Vagina (tissue), 2 donors: ENCODE measurements around the gene NPTX1. TPM values are rescaled to one million over a fixed set of nuclear protein-coding genes. Genes with fewer than 3 reads are reported as not detected.

Experiments
- DNase-seq, 2 donors: peaks; one replicate each; pipeline ENCODE4 v3.0.0-alpha.2; 2017; ENCODE audit errors: extremely low spot score in 2 of 2
- H3K27ac ChIP-seq: fragments of 200-600 bp; sonication (generic); one replicate; pipeline ENCODE4 v1.5.1; 2019
- H3K27me3 ChIP-seq: fragments of 200-600 bp; sonication (generic); one replicate; pipeline ENCODE4 v1.5.1; 2019
- H3K36me3 ChIP-seq, 2 donors: fragments of 200-600 bp; sonication (generic); one replicate each; pipeline ENCODE4 v1.5.1; 2017 to 2019
- H3K4me1 ChIP-seq: fragments of 200-600 bp; sonication (generic); one replicate; pipeline ENCODE4 v1.5.1; 2019
- H3K4me3 ChIP-seq, 2 donors: fragments of 200-600 bp; sonication (generic); 1 replicate in 1 of 2; 2 replicates in 1 of 2; pipeline ENCODE4 v1.5.1; 2016 to 2019
- H3K9me3 ChIP-seq: fragments of 200-600 bp; sonication (generic); one replicate; pipeline ENCODE4 v1.5.1; 2019
- POLR2A ChIP-seq, 2 donors: fragments of 450-650 bp; IDR thresholded peaks; one replicate each; pipeline ENCODE4 v1.6.1; 2017; ENCODE audit warnings: antibody characterized with exemption in 2 of 2, mild to moderate bottlenecking in 2 of 2, moderate library complexity in 2 of 2
- POLR2AphosphoS5 ChIP-seq, 2 donors: sonication (generic); formaldehyde crosslinking; IDR thresholded peaks; one replicate each; pipeline ENCODE4 v1.9.0; 2017; ENCODE audit warnings: antibody characterized with exemption in 2 of 2, mild to moderate bottlenecking in 2 of 2, low read depth in 1 of 2; ENCODE audit not compliant: insufficient read depth in 1 of 2
- intact Hi-C: fragments of 100-400 bp; cut with DNase I; formaldehyde crosslinking; loops from one replicate; pipeline ENCODE4 v1.15.1; 2023
- total RNA-seq: library from RNA; depleted of rRNA; stranded (reverse); fragments of >200 nt; gene quantifications from one replicate; pipeline ENCODE4 v1.2.3, GENCODE V29; 2016
- TF ChIP-seq, protein P1 (sequence below), 3 experiments: fragments of 450-650 bp in 2 of 3; fragments of 200-600 bp in 1 of 3; sonication (generic) in 1 of 3; IDR thresholded peaks; one replicate each; pipeline ENCODE4 v1.5.1; 2017 to 2019; ENCODE audit warnings: antibody characterized with exemption in 3 of 3, mild to moderate bottlenecking in 2 of 3, moderate library complexity in 2 of 3

Gene NPTX1
- total RNA-seq, 1 donor from 2014 or later = 0.49 TPM

GRCh38 chr17:80458016-80458415 lies 18.4 kb downstream of the NPTX1 start:
- Histone ChIP-seq H3K27ac (no peak overlapping the region), H3K27me3 (no peaks in the 10 kb centered on the region), H3K4me3 (no peak overlapping the region), H3K9me3 (no peaks in the 10 kb centered on the region), H3K36me3 (no peaks in the 10 kb centered on the region), H3K4me1 (peaks cover 35% of the 10 kb centered on the region)
- intact Hi-C loops = loop anchor here (10.0 kb wide), 1 partner anchor 407 kb away; no protein-coding TSS in a partner anchor
- no peak for DNase-seq
- TF ChIP-seq POLR2AphosphoS5 (IDR thresholded peaks at IDR 0.05; ENCODE audit: insufficient read depth in 1 of 2, low read depth in 1 of 2) = no peak

GRCh38 chr17:80457236-80457856 lies 19.1 kb downstream of the NPTX1 start:
- H3K4me1 ChIP-seq = peaks cover 35% of the 10 kb centered on the region
- no peaks in the 10 kb centered on the region for H3K27me3 ChIP-seq
- no peak for DNase-seq
- TF ChIP-seq, protein P1, sequence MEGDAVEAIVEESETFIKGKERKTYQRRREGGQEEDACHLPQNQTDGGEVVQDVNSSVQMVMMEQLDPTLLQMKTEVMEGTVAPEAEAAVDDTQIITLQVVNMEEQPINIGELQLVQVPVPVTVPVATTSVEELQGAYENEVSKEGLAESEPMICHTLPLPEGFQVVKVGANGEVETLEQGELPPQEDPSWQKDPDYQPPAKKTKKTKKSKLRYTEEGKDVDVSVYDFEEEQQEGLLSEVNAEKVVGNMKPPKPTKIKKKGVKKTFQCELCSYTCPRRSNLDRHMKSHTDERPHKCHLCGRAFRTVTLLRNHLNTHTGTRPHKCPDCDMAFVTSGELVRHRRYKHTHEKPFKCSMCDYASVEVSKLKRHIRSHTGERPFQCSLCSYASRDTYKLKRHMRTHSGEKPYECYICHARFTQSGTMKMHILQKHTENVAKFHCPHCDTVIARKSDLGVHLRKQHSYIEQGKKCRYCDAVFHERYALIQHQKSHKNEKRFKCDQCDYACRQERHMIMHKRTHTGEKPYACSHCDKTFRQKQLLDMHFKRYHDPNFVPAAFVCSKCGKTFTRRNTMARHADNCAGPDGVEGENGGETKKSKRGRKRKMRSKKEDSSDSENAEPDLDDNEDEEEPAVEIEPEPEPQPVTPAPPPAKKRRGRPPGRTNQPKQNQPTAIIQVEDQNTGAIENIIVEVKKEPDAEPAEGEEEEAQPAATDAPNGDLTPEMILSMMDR (IDR thresholded peaks at IDR 0.05) = no peak
- no peak for TF ChIP-seq POLR2A (IDR thresholded peaks at IDR 0.05)
- TF ChIP-seq POLR2AphosphoS5 (IDR thresholded peaks at IDR 0.05; ENCODE audit: insufficient read depth in 1 of 2, low read depth in 1 of 2) = no peak
- no peaks in the 10 kb centered on the region for H3K36me3 ChIP-seq
- H3K4me3 ChIP-seq = peak overlapping the region in 1 of 2 donors; percentile 16
- no peaks in the 10 kb centered on the region for H3K9me3 ChIP-seq
- intact Hi-C loops = loop anchor here (10.0 kb wide), 1 partner anchor 407 kb away; no protein-coding TSS in a partner anchor
- peak overlapping the region; percentile 93 for H3K27ac ChIP-seq

GRCh38 chr17:80456465-80457235 lies 19.8 kb downstream of the NPTX1 start:
- peak overlapping the region in 1 of 2 donors; percentile 16 for H3K4me3 ChIP-seq
- no peaks in the 10 kb centered on the region for H3K9me3 ChIP-seq
- H3K27me3 ChIP-seq = no peaks in the 10 kb centered on the region
- H3K4me1 ChIP-seq = peaks cover 35% of the 10 kb centered on the region
- peak overlapping the region; percentile 93 for H3K27ac ChIP-seq
- no peak for DNase-seq
- intact Hi-C loops = loop anchor here (10.0 kb wide), 1 partner anchor 408 kb away; no protein-coding TSS in a partner anchor
- no peaks in the 10 kb centered on the region for H3K36me3 ChIP-seq
- TF ChIP-seq, protein P1 (IDR thresholded peaks at IDR 0.05) = no peak
- no peak for TF ChIP-seq POLR2A (IDR thresholded peaks at IDR 0.05)
- TF ChIP-seq POLR2AphosphoS5 (IDR thresholded peaks at IDR 0.05; ENCODE audit: insufficient read depth in 1 of 2, low read depth in 1 of 2) = no peak

DNA sequence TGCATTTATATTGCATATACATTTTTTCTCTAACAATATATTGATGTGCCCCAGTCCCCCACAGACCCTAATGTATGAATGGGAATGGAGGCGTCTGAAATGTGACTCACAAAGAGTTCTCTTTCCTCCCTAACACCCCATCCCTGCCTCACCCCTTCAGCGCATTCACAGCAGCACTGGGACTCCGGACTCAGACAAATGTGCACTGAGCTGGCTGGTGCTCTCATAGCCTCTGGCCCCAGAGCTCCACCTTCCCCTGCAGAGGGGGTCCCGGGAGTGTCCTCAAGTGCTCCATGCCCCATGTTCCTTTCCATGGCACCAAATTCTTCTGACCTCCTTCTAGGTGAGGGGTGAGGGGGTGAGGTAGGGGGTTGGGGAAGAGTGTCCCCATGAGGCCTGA lies 20.6 kb downstream of the NPTX1 start:
- Histone ChIP-seq H3K4me3 (peak overlapping the region in 1 of 2 donors; percentile 73), H3K36me3 (no peaks in the 10 kb centered on the region), H3K9me3 (no peaks in the 10 kb centered on the region), H3K27ac (peak overlapping the region; percentile 93), H3K4me1 (peaks cover 35% of the 10 kb centered on the region), H3K27me3 (no peaks in the 10 kb centered on the region)
- TF ChIP-seq POLR2A (IDR thresholded peaks at IDR 0.05) (no peak), POLR2AphosphoS5 (IDR thresholded peaks at IDR 0.05; ENCODE audit: insufficient read depth in 1 of 2, low read depth in 1 of 2) (no peak)
- TF ChIP-seq, protein P1 (IDR thresholded peaks at IDR 0.05) = no peak
- DNase-seq = no peak
- intact Hi-C loops = loop anchor here (10.0 kb wide), 1 partner anchor 409 kb away; no protein-coding TSS in a partner anchor

- intact Hi-C loops = loop anchor here (10.0 kb wide), 1 partner anchor 409 kb away; no protein-coding TSS in a partner anchor
- Histone ChIP-seq H3K27me3 (no peaks in the 10 kb centered on the region), H3K9me3 (no peaks in the 10 kb centered on the region), H3K4me1 (peaks cover 35% of the 10 kb centered on the region), H3K36me3 (no peaks in the 10 kb centered on the region), H3K27ac (peak overlapping the region; percentile 93), H3K4me3 (peak overlapping the region; percentile 73 to 90)
- TF ChIP-seq, protein P1 (IDR thresholded peaks at IDR 0.05) = no peak
- TF ChIP-seq POLR2A (IDR thresholded peaks at IDR 0.05) (no peak), POLR2AphosphoS5 (IDR thresholded peaks at IDR 0.05; ENCODE audit: insufficient read depth in 1 of 2, low read depth in 1 of 2) (no peak)
- no peak for DNase-seq
Measured at GRCh38 chr17:80455336-80455710, 21.1 kb downstream of the NPTX1 start.
